Neural cell (in vitro differentiated cells): ENCODE measurements around the gene HMCN2. TPM values are rescaled to one million over a fixed set of nuclear protein-coding genes. Genes with fewer than 3 reads are reported as not detected.

ENCODE experiments used
- H2AFZ ChIP-seq: fragments of 200-600, 300-800 bp; sonication (generic), shearing (Covaris generic); 2 replicates; pipeline ENCODE4 v1.6.0; 2014; ENCODE audit warnings: low read depth, mild to moderate bottlenecking, antibody characterized with exemption, low read length, moderate library complexity
- H3F3A ChIP-seq: fragments of 200-600 bp; shearing (Covaris generic); 2 replicates; pipeline ENCODE4 v1.6.1; 2016; ENCODE audit warnings: mild to moderate bottlenecking, moderate library complexity, mixed read lengths, antibody characterized with exemption, low read length; ENCODE audit not compliant: insufficient read depth, poor library complexity, severe bottlenecking
- H3K27ac ChIP-seq: fragments of 200-600, 300-800 bp; sonication (generic), shearing (Covaris generic); 2 replicates; pipeline ENCODE4 v1.5.1; 2014; ENCODE audit warnings: mild to moderate bottlenecking, low read length, moderate library complexity
- H3K27me3 ChIP-seq: fragments of 300-800, 200-600 bp; sonication (generic), shearing (Covaris generic); 2 replicates; pipeline ENCODE4 v1.6.0; 2014; ENCODE audit warnings: mild to moderate bottlenecking, low read depth, low read length, moderate library complexity; ENCODE audit not compliant: insufficient read depth
- H3K36me3 ChIP-seq: fragments of 300-800, 200-600 bp; sonication (generic), shearing (Covaris generic); 2 replicates; pipeline ENCODE4 v1.5.1; 2014; ENCODE audit warnings: mild to moderate bottlenecking, antibody characterized with exemption, low read length, moderate library complexity; ENCODE audit not compliant: insufficient read depth
- H3K4me2 ChIP-seq: fragments of 300-800, 200-600 bp; sonication (generic), shearing (Covaris generic); 2 replicates; pipeline ENCODE4 v1.6.0; 2014; ENCODE audit warnings: mild to moderate bottlenecking, low read length
- H3K4me3 ChIP-seq: fragments of 300-800, 200-600 bp; sonication (generic), shearing (Covaris generic); 2 replicates; pipeline ENCODE4 v1.5.1; 2014; ENCODE audit warnings: mild to moderate bottlenecking, low read length, moderate library complexity
- H3K79me2 ChIP-seq: fragments of 200-600 bp; shearing (Covaris generic); replicated peaks from 2 replicates; pipeline ENCODE4 v1.6.0; 2014; ENCODE audit warnings: mild to moderate bottlenecking, low read length, moderate library complexity; ENCODE audit not compliant: insufficient read depth
- H3K9ac ChIP-seq: fragments of 300-800, 200-600 bp; sonication (generic), shearing (Covaris generic); 2 replicates; pipeline ENCODE4 v1.6.1; 2016; ENCODE audit warnings: mild to moderate bottlenecking, low read length, mixed read lengths
- H3K9me2 ChIP-seq: fragments of 200-600 bp; shearing (Covaris generic); 2 replicates; pipeline ENCODE4 v1.6.1; 2016; ENCODE audit warnings: mild to moderate bottlenecking, low read length, mixed read lengths; ENCODE audit not compliant: insufficient read depth
- H3K9me3 ChIP-seq: fragments of 200-600, 300-800 bp; sonication (generic), shearing (Covaris generic); 2 replicates; pipeline ENCODE4 v1.6.1; 2016; ENCODE audit warnings: mild to moderate bottlenecking, mixed run types, low read length, moderate library complexity, mixed read lengths
- H4K20me1 ChIP-seq: fragments of 200-600 bp; shearing (Covaris generic); 2 replicates; pipeline ENCODE4 v1.6.1; 2016; ENCODE audit warnings: mild to moderate bottlenecking, mixed run types; ENCODE audit not compliant: insufficient read depth
- CTCF ChIP-seq: fragments of 450-650 bp; IDR thresholded peaks from 2 replicates; pipeline ENCODE4 v1.5.1; 2014; ENCODE audit warnings: antibody characterized with exemption, mild to moderate bottlenecking, moderate library complexity; ENCODE audit not compliant: poor library complexity, severe bottlenecking
- EP300 ChIP-seq: fragments of 450-650 bp; conservative IDR thresholded peaks from 2 replicates; pipeline ENCODE4 v1.6.1; 2014; ENCODE audit warnings: antibody characterized with exemption, mild to moderate bottlenecking, moderate library complexity; ENCODE audit not compliant: poor library complexity, severe bottlenecking
- EZH2 ChIP-seq: fragments of 200-600, 300-800 bp; shearing (Covaris generic), sonication (generic); IDR thresholded peaks from 2 replicates; pipeline ENCODE4 v1.6.1; 2014; ENCODE audit warnings: antibody characterized with exemption, low read length, borderline replicate concordance, mild to moderate bottlenecking; ENCODE audit not compliant: insufficient read depth, poor library complexity, severe bottlenecking
- MXI1 ChIP-seq: fragments of 450-650 bp; conservative IDR thresholded peaks from 2 replicates; pipeline ENCODE4 v1.6.1; 2014; ENCODE audit warnings: antibody characterized with exemption, mild to moderate bottlenecking; ENCODE audit not compliant: poor library complexity, severe bottlenecking
- POLR2AphosphoS5 ChIP-seq: IDR thresholded peaks from 2 replicates; pipeline ENCODE4 v1.6.1; 2012
- RAD21 ChIP-seq: fragments of 450-650 bp; conservative IDR thresholded peaks from 2 replicates; pipeline ENCODE4 v1.6.1; 2014; ENCODE audit warnings: antibody characterized with exemption, mild to moderate bottlenecking, moderate library complexity
- SMC3 ChIP-seq: fragments of 450-650 bp; conservative IDR thresholded peaks from 2 replicates; pipeline ENCODE4 v1.6.1; 2014; ENCODE audit warnings: antibody characterized with exemption, mild to moderate bottlenecking, moderate library complexity; ENCODE audit not compliant: poor library complexity
- TAF1 ChIP-seq: IDR thresholded peaks from 2 replicates; pipeline ENCODE4 v1.6.1; 2012; ENCODE audit warnings: low read depth
- polyA plus RNA-seq: library from polyadenylated mRNA; depleted of rRNA; stranded (reverse); fragments of >200 nt; gene quantifications from 2 replicates; pipeline ENCODE4 v1.2.3, GENCODE V29; 2014
- TF ChIP-seq, protein P1 (sequence below): IDR thresholded peaks from 2 replicates; pipeline ENCODE4 v1.6.1; 2012; ENCODE audit warnings: borderline replicate concordance

HMCN2 gene
- polyA plus RNA-seq, 1 donor from 2014 or later: 1.7 TPM

DNA sequence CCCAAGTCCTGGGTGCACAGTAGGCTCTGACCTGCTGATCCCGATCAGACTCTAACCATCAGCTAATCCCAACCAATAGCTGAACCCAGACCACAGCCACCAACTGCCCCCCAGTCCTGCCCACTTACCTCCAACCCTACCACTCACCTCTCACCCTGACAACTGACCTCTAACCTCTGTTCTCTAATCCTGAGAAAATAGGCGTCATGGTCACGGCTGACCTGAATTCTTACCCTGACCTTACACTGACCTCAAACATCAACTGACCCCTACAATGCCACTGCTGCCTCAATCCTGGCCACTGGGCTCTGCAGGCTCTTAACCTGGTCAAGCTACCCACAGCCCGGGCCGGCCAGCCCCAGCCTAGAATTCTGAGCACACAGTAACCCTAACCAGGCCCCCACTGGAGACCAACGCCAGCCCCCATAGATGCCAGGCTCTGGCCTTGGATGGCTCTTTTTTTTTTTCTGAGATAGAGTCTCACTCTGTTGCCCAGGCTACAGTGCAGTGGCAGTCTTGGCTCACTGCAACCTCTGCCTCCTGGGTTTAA lies 115.4 kb downstream of the HMCN2 start:
- no peaks in the 10 kb centered on the region for H3K9me3 ChIP-seq
- H3K4me2 ChIP-seq: no peak overlapping the region
- no peak overlapping the region for H3K9ac ChIP-seq
- H2AFZ ChIP-seq: no peak overlapping the region
- H4K20me1 ChIP-seq: no peaks in the 10 kb centered on the region
- H3K27ac ChIP-seq: no peak overlapping the region
- TF ChIP-seq, protein P1, sequence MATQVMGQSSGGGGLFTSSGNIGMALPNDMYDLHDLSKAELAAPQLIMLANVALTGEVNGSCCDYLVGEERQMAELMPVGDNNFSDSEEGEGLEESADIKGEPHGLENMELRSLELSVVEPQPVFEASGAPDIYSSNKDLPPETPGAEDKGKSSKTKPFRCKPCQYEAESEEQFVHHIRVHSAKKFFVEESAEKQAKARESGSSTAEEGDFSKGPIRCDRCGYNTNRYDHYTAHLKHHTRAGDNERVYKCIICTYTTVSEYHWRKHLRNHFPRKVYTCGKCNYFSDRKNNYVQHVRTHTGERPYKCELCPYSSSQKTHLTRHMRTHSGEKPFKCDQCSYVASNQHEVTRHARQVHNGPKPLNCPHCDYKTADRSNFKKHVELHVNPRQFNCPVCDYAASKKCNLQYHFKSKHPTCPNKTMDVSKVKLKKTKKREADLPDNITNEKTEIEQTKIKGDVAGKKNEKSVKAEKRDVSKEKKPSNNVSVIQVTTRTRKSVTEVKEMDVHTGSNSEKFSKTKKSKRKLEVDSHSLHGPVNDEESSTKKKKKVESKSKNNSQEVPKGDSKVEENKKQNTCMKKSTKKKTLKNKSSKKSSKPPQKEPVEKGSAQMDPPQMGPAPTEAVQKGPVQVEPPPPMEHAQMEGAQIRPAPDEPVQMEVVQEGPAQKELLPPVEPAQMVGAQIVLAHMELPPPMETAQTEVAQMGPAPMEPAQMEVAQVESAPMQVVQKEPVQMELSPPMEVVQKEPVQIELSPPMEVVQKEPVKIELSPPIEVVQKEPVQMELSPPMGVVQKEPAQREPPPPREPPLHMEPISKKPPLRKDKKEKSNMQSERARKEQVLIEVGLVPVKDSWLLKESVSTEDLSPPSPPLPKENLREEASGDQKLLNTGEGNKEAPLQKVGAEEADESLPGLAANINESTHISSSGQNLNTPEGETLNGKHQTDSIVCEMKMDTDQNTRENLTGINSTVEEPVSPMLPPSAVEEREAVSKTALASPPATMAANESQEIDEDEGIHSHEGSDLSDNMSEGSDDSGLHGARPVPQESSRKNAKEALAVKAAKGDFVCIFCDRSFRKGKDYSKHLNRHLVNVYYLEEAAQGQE: no peak
- H3K9me2 ChIP-seq: no peaks in the 10 kb centered on the region
- no peaks in the 10 kb centered on the region for H3K27me3 ChIP-seq
- H3F3A ChIP-seq: no peaks in the 10 kb centered on the region
- H3K79me2 ChIP-seq: no peaks in the 10 kb centered on the region
- H3K36me3 ChIP-seq: no peaks in the 10 kb centered on the region
- no peak overlapping the region for H3K4me3 ChIP-seq

DNA sequence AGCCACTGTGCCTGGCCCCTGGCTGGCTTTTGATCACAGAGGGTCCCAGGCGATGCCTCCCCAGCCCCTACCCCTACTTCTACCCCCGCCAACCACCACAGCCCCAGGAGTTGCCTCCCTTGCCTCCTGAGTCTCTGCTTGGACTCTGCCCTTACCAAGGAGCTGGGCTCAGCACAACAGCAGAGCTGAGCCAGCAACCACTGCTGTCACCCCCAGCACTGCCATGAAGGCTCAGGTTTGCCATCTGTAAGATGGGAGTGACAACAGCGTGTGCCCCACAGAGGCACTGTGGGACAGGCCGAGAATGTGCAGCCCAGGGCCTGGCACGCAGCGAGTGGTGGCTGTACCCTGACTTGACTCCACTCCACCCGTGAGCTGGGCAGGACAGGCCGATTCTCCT lies 116.1 kb downstream of the HMCN2 start:
- Histone ChIP-seq H4K20me1 (no peaks in the 10 kb centered on the region), H3K36me3 (no peaks in the 10 kb centered on the region), H3K9me3 (no peaks in the 10 kb centered on the region), H3K9ac (no peak overlapping the region), H3K27me3 (no peaks in the 10 kb centered on the region), H3K9me2 (no peaks in the 10 kb centered on the region), H3K4me2 (no peak overlapping the region), H2AFZ (no peak overlapping the region), H3K27ac (no peak overlapping the region), H3K79me2 (no peaks in the 10 kb centered on the region), H3K4me3 (no peak overlapping the region), H3F3A (no peaks in the 10 kb centered on the region)
- TF ChIP-seq CTCF (no peak), EP300 (no peak)

- Histone ChIP-seq H3K27me3 (no peaks in the 10 kb centered on the region), H3K4me3 (no peak overlapping the region), H3K27ac (no peak overlapping the region), H3K9ac (no peak overlapping the region), H3K36me3 (no peaks in the 10 kb centered on the region), H3F3A (no peaks in the 10 kb centered on the region), H2AFZ (no peak overlapping the region), H3K79me2 (no peaks in the 10 kb centered on the region), H3K4me2 (no peak overlapping the region), H3K9me3 (no peaks in the 10 kb centered on the region), H4K20me1 (no peaks in the 10 kb centered on the region), H3K9me2 (no peaks in the 10 kb centered on the region)
- TF ChIP-seq CTCF (no peak), POLR2AphosphoS5 (no peak), EP300 (no peak), MXI1 (no peak), RAD21 (no peak), EZH2 (no peak), TAF1 (no peak), SMC3 (no peak)
- TF ChIP-seq, protein P1: no peak
Measured at GRCh38 chr9:130382096-130382495, 116.5 kb downstream of the HMCN2 start.
